Left colon (tissue), 2 donors: ENCODE data around the gene LRRN4CL. TPM values are rescaled to one million over a fixed set of nuclear protein-coding genes. Genes with fewer than 3 reads are reported as not detected.
"Not testable (repeated sequence)": the region's sequence is repeated elsewhere in the genome, so short reads cannot be mapped to it uniquely, and the experiment has no call there.

Source experiments
- ATAC-seq: fragments of 200-7000 bp; cut with Tn5 transposase; one replicate; pipeline ENCODE4 v1.9.1; 2020; ENCODE audit warnings: mild to moderate bottlenecking, moderate library complexity
- DNase-seq, 2 donors: peaks; one replicate each; pipeline ENCODE4 v3.0.0-alpha.2; 2020
- intact Hi-C, 2 donors: fragments of 100-400 bp; cut with DNase I in 1 of 2; cut with micrococcal nuclease in 1 of 2; formaldehyde crosslinking; loops; one replicate each; pipeline versions ENCODE4 v1.11.2 to v1.14.0; 2022; cut with DNase I, micrococcal nuclease
- total RNA-seq, 2 donors: library from RNA; stranded (reverse); fragmentation: NEBNext Ultra II Directional; extraction: Animal tissue kit (Norgen Biotek cat#: 25700); gene quantifications; one replicate each; pipeline ENCODE4 v1.2.1, GENCODE V29; 2021
- donor health status: DM: no; HTN: no; CAD: no.
- donor health status: DM: yes; HTN: yes; CAD: no.

LRRN4CL gene
- total RNA-seq, 2 donors from 2014 or later = 2.2 to 3.6 TPM

DNA sequence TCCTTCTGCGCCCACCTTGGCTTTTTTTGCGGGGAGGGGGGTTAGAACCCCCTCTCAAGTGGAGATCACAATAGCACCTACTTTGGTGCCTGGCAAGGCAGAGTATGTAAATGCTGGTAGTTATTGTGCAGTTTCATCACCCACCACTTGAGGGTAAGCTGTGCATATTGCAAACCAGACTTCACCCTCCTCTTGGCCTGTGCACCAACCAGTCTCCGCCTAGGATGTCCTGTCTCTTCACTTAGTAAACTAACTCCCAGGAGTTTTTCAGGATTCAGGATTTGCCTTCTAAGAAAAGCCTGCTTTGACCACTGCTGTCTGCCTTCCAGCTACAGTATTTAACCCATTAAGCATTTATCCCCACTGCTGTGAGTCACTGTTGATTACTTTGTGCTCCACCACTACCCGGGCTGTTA lies 8.5 kb downstream of the LRRN4CL start:
- ATAC-seq = peak; percentile 65
- intact Hi-C loops = no loop called here
- DNase-seq = peak in 1 of 2 donors; percentile 34

DNA sequence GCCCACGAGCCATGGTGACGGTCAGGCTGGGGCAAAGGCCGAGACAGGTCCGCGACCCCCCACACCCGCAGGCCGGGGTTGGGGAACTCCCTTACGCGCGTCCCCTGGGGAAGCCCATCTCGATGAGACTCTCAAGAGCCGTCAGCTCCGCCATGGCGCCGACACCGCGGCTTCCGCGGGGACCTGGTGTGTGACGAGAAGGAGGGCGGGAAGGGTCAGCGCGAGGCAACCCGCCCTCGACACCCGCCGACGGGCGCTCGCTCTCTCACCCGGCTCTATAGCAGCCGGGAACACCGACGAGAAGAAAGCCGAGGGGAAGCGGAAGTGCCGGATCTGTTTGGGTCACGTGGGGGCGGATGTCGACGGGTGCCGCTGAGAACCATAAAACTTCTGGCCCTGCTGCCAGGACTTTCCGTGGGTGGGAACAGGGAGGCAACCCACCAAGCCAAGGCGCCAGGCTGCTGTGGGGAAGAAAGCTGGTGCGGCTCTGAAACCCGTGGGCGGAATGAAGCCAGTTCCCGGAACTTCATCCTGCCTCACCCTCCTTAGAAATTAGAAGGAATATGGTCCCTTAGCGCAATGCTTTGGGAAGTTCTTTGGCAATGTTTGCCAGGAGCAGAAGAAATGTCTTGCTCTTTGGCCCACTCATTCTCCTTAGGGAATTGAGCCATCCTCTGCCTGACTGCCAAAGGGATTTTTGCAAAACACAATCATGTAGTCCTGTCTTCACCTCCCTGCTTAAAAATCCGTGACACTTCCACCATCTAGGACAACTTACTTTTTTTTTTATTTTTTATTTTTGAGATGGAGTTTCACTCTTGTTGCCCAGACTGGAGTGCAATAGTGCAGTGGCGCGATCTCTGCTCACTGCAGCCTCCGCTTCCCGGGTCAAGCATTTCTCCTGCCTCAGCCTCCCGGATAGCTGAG lies 10.3 kb downstream of the LRRN4CL start, which contains the start of gene UBXN1:
UBXN1 (minus strand) TSS at position 304 of the 927 bp plus-strand sequence; CDS start at position 154, 150 bp downstream.
- peak; percentile 90 to 91 for DNase-seq
- intact Hi-C loops = no loop called here

GRCh38 chr11:62678433-62678769 lies 10.9 kb downstream of the LRRN4CL start:
- peak; percentile 15 for ATAC-seq
- no peak for DNase-seq
- intact Hi-C loops = no loop called here

More for the DNA sequence above, 10.3 kb downstream of the LRRN4CL start, which contains the start of gene UBXN1:
- peak; percentile 85 for ATAC-seq

DNA sequence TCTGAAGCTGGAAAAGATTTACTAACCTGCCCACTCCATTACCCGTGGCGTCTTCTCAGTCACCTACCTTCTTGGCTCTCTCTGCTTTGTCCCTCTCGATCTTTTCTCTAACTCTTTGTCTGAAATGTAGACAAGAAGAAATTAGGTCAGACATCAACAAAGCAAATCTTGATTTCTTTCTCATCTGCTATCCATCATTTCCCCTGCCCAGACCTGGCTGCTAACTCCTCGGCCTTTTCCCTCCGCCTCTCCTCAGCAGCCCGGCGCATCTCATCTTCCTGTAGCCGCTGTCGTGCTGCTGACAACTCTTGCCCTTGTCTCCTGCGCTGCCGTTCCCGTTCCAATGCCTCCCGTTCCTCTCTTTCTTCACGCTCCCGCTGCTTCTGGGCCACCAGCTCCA lies 11.6 kb downstream of the LRRN4CL start:
- no peak for ATAC-seq
- no peak for DNase-seq
- intact Hi-C loops = no loop called here

DNA sequence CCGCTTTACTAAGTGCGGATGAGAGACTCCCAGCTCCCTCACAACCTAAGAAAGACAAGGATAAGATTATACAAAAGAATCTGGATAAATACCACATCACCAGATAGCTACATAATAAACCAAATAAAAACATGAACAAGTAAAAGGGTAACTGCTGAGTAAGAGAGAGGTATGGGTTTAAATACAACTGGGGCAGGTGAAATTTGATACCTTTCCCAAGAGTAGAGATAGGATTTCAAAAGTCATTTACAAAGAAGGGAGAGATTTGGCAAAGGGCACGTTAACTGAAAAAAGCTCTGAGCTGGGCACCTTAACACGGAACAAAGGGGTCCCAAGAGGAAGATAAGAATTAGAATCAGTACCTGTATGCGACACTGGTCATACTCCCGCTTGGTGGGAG lies 12.2 kb downstream of the LRRN4CL start:
- intact Hi-C loops = no loop called here
- DNase-seq (no peak), ATAC-seq (no peak)

- DNase-seq (no peak), ATAC-seq (no peak)
- intact Hi-C loops = no loop called here
Observed at GRCh38 chr11:62676698-62677097, 12.6 kb downstream of the LRRN4CL start.

GRCh38 chr11:62675415-62675814 lies 13.9 kb downstream of the LRRN4CL start:
- ATAC-seq, DNase-seq, intact Hi-C loops: not testable (repeated sequence)

GRCh38 chr11:62673196-62673525 lies 16.2 kb downstream of the LRRN4CL start:
- intact Hi-C loops = no loop called here
- ATAC-seq (no peak), DNase-seq (no peak)

- peak; percentile 78 to 83 for DNase-seq
- ATAC-seq = peak; percentile 76
- intact Hi-C loops = no loop called here
Observed at GRCh38 chr11:62671608-62672389, 17.5 kb downstream of the LRRN4CL start, which contains the start of the genes LBHD1 and UQCC3. Gene LBHD1, minus strand, starts transcription at chr11:62672267. Its CDS starts 2,236 bp downstream, at chr11:62670031. Gene UQCC3, plus strand, starts transcription at chr11:62671673. Its CDS starts 73 bp downstream, at chr11:62671746.

DNA sequence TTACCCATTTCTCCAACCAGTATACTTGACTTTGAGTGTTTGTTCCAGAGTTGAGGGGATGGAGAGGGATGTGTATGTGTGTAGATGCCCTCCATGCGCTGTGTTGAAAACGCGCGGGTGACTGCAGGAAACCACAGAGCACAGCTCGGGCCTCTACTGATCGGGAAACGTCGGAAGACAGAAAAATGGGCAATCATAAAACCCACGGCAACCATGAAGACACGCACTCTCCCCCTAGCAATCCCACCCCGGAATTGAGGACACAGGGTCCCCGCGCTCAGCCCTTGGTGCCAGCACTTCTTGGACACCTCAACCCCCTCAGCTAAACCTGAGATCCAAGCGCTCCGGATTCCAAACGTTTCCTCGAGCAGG lies 18.1 kb downstream of the LRRN4CL start:
- ATAC-seq (peak; percentile 27), DNase-seq (no peak)
- intact Hi-C loops = no loop called here

- intact Hi-C loops = no loop called here
- DNase-seq (peak; percentile 49 to 75), ATAC-seq (peak; percentile 32)
Observed at GRCh38 chr11:62669420-62670161, 19.7 kb downstream of the LRRN4CL start.

- intact Hi-C loops = no loop called here
- ATAC-seq (no peak), DNase-seq (no peak)
Observed at GRCh38 chr11:62667460-62667859, 21.9 kb downstream of the LRRN4CL start.

GRCh38 chr11:62666259-62666926 lies 22.9 kb downstream of the LRRN4CL start:
- ATAC-seq = no peak
- DNase-seq = no peak
- intact Hi-C loops = no loop called here

DNA sequence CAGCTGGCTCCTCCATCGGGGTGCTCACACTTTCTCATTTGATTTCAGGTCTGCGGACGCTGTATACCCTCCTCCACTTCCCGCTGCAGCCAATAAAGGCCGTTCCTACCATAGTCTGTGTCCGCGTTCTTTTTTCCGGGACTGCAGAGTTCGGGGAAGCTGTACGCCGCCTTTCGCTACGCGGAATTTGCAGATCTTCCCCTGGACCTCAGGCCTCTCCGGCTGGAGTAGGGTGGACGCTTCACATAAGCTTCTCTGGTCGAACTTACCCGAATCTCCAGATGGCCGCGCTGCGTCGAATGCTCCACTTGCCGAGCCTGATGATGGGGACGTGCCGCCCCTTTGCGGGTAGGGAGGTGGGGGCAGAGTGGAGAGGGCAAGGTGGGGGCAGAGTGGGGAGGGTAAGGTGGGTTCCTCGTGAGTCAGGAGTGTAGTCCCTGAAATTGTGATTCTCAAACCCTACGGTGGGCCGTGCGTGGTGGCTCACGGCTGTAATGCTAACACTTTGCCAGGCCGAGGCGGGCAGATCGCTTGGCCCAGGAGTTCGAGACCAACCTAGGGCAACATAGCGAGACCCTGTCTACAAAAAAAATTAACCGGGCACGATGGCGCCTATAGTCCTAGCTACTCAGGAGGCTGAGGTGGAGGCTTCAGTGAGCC lies 23.6 kb downstream of the LRRN4CL start:
- DNase-seq = peak in 1 of 2 donors; percentile 69
- peak; percentile 54 for ATAC-seq
- intact Hi-C loops = no loop called here

DNA sequence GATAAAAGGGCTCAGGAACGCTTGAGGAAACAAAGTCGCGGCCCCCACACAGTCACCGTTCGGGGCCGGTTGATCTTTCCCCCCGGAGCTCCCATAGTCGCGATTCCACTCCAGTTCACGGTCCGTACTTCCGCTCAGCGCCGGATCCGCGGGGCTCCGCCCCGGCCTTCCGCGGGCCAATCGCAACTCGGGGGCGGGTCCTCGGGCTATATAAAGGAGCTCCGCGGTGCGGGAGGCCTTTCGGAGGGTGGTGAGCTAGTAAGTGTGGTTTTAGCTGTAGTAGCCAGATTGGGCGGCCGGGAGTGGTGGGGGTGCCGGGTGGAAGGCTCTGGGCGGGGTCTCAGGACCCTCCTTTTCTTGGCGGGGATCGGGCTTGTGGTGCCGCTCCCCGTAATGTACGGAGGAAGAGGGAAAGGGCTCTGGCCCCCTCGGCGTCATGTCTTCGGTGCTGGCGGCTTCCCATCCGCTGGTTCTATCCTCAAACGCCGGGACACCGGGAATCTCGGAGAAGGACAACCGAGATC lies 24.2 kb downstream of the LRRN4CL start, which contains the start of the genes C11orf98 and CSKMT:
C11orf98 (minus strand) TSS at position 136 of the 524 bp plus-strand sequence; CDS start at position 95, 41 bp downstream.
CSKMT (plus strand) TSS at position 238 of the 524 bp plus-strand sequence. CDS start 568 bp downstream, outside the sequence.
- DNase-seq (peak; percentile 96), ATAC-seq (peak; percentile 91)
- intact Hi-C loops = no loop called here

DNA sequence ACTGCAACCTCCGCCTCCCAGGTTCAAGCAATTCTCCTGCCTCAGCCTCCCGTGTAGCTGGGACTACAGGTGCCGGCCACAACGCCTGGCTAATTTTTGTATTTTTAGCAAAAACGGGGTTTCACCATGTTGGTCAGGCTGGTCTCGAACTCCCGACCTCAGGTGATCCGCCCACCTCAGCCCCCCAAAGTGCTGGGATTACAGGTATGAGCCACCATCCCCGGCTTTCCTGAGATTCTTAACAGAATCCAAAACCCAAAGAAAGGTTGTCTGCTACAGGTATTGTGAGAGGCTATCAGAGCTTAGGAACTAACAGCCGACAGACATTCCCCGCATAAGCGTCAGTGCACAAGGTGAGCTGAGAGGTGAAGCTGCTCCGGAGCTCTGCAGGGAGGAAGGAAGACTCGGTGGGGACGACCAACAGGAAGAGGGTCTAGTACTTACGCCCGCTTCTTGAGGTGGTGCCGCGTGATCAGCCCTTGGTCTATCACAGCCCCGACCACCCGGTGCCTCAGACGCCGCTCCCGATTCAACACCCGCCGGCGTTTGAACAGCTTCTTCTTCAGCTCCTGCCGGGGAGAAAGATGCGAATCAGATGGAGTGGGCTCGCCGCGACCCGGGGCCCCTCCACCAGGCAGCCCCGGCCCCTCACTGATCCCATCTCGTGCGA lies 24.8 kb downstream of the LRRN4CL start:
- peak; percentile 60 for ATAC-seq
- DNase-seq = peak in 1 of 2 donors; percentile 68
- intact Hi-C loops = no loop called here
